Hematopoietic multipotent progenitor cell treated with erythropoietin and hydrocortisone succinate and interleukin-3 and kit ligand, for 17 days (in vitro differentiated cells): Measurements from ENCODE around the gene ISM2.

ENCODE experiments used
- DNase-seq: peaks from one replicate; pipeline ENCODE4 v3.0.0-alpha.2; 2015; ENCODE audit warnings: low spot score

ISM2 gene

DNA sequence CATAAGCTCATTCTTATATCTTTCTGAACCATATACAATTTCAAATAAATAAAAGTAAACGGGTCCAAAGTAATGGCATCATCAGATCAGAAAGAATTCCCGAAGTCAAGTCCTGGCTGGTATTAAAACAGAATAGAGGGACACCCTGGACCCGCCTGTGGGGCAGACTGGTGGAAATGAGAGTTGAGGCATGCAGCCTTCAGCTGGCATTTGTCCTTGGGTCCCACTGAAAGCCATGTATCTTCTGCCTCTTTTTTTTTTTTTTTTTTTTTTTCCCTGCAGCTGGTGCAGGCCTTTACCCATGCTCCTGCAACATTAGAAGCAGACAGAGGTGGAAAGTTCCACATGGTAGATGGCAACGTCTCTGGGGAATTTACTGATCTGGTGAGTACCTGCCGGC is 30.8 kb downstream of the ISM2 start:
- no peak for DNase-seq

DNA sequence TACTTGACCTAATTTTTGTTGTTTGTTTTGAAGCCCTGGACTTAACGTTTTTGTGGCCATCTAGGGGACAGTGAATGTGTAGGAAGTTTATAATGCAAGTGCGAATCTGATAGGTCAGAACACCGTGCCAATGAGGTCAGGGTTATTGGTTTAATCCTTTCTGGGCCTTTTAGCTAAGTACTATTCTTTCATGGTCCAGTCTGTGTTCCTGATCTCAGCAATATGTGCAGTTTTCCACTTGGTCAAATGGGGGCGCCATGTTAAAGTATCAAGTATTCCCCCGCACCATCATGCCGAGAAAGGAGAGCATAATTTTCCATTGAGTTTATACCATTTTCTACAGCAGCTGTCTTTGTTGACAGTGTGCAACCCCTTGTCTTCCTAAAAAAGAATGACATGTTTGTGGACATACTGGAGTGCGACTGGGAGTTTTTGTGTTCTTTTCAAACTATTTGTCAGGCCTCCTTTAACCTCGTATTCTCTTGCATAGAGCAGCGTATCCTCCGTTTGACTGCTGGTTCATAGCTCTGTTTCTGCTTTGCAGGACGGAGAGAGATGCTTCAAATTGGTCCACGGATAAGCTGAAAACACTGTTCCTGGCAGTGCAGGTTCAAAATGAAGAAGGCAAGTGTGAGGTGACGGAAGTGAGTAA is 39.4 kb downstream of the ISM2 start:
- DNase-seq: peak; percentile 72

DNA sequence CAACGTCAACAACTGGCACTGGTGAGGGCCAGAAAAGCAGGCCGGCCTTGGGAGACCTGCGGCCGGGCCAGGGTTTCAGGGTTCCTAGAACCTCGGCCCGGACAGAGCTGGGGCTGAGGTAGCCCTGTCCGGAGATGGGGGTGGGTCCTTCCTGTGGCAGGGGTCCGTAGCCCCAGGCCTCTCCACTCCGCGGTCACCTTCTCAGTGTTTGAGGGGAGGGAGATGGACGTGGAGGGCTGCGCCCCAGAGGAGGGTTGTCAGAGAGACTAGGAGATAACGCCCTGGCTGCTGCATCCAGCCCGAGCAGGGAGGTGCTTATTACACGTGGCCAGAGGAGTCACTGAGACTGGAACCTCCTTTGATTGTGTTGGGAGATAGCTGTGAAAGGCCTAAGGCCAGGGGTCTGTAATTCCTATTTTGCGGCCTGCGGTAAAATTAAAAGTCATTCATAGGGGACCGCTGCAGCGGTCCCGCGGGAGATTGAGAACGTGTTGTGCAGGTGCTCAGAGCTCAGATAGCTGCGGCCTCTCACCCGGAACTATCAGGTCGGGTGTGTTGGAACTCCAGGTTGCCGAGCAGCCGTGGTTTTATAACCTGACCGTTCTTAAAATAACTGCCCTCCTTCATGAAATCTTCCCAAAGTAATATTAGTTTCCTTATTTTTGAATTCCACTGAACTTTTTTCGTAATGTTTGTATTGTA is 40.2 kb downstream of the ISM2 start:
- DNase-seq: peak; percentile 82

DNA sequence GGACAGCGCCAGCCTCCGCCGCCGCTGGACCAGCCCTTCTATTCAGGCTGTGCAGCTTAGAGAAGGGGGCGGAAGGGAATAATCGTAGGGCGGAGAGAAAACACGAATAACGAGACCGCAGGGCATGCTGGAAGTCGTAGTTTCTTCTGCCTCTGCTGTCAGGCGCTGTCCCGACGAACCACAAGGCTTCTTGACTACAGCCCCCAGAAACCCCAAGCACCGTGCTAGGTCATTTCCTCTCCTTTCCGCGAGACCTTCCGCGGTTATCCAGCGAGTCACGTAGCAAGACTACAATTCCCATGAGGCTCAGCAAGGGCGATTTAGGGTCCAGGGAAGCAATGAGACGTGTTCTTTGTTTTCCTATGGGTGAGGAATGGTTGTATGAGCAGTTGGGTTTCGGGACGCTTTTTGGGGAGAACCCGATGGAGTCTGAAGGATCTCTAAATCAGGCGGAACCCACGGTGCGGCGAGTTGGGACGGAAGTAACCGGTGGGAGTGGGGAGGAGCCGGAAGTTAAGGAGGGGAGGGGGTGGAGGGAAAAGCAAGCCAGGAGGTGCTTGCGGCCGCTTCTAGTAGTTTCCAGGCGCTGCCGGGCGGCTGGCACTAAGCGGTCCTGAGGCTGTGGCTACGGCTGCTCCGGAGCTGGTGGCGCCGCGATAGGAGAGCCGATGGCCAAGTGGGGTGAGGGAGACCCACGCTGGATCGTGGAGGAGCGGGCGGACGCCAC is 40.9 kb downstream of the ISM2 start, which contains the start of the genes AHSA1 and VIPAS39:
Gene AHSA1 (plus strand): TSS at position 572 of the 727 bp plus-strand sequence. CDS start 97 bp downstream, at position 669.
Gene VIPAS39 (minus strand): TSS at position 80 of the 727 bp plus-strand sequence. CDS start 3,499 bp downstream, outside the sequence.
- DNase-seq: peak; percentile 98

DNA sequence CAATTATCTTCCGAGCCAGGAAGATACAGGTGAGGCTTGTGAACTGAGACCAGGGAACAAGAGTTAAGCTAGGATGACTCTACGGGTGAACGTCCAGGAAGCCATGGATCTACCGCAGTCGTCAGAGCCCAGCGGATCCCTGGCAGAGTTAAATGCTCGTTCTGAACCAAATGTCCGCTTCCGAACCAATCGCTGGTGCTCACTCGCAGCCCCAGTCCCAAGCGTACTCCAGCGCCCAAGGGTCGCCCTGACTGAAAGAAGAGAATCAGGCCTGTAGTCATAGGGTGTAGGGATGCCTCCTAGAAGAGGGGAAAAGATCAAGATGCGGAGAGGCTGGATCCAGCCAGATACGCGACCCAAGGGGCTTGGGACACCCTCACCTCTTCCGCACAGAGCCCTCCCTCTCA is 41.5 kb downstream of the ISM2 start:
- DNase-seq: no peak

DNA sequence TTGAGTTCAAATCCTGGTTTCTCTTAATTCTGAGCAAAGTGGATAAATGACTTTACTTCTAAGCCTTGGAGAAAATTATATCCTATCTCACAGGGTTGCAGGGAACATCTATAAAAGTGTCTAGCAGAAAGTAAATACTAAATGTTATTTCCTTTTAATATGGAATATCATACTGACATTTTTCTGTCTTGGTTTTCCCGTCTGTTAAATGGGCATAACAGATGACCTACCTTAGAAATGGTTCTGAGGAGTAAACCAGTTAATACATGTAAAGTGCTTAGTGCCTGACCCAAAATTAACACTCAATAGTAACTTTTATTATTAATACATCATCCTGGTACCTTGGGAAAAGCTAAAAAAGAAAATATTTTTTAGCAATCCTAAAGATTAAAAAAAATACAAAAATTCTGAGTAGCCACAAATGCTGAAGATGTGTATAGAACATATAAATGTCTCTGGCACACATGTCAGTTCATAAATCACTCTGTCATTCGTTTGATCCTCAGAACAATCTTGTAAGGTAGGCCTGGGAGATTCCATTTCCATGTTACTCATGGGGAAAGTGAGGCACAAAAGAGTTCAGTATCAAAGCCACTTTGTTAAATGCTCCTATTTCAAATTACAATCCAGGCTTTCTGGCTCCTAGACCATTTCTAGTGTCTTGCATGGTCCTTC is 42.5 kb downstream of the ISM2 start:
- DNase-seq: no peak

DNA sequence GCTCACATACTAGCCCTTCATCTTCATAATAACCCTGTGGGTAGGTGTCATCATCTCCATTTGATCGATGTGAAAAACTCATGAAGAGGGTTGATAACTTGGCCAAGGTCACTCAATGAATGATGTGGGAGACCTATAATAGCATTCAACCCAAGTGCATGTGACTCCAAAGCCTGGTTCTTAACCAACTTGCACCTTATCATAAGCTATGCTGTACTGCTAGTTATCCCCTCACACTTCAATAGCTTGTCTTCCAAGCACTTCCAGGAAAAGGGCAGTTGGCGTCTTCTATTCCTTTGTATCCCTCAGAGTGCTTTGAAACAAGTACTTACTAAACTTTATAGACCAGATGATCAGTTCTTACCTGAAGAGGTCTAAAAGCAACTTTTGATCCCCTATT is 56.4 kb downstream of the ISM2 start:
- no peak for DNase-seq

DNA sequence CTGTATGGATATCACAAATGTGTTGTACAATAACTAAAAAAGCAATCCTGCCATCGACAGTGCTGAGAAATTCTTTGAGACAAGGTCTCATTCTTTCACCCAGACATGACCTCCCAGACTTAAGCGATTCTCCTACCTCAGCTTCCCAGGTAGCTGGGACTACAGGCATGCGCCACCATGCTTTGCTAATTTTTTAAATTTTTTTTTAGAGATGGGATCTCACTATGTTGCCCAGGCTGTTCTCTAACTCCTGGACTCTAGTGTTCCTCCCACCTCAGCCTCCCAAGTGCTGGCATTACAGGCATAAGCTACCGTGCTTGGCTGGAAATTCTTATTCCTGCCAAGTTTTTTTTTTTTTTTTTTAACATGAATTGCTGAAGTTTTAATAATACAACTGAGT is 58.8 kb downstream of the ISM2 start:
- no peak for DNase-seq

DNA sequence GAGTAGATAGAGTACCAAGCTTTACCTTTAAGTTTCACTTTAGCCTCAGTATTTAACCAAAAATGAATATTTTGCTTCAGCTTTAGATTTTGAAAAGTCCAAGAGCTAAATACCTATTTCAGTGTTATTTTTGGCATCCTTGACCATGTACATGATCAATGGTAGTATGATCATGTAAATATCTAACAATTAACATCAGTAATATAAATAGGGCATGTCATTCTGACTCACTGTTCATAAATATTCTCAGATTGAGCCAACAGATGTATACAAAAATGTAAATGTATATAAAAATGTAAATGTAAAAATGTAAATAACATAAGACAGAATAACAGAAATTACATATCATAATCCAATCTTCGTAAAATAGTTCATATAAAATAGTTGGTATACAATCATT is 60.0 kb downstream of the ISM2 start:
- no peak for DNase-seq

DNA sequence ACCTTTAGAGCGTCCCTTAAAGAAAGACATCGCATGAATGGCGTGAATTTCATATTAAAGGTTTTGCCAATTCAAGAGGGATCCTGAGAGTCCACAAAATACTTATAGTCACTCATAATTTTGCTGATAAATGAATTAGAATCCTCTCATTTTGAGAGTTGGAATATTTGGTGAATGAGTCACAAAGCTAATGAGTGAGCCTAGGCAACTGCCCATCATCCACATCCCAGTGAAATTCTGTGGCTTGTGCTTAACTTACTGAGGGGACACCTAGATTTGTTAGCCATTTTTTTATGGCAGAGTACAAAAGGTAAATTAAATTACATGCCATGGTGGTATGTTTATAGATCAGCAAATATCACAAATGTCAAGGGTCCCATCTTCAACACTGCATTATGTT is 62.6 kb downstream of the ISM2 start:
- no peak for DNase-seq

DNA sequence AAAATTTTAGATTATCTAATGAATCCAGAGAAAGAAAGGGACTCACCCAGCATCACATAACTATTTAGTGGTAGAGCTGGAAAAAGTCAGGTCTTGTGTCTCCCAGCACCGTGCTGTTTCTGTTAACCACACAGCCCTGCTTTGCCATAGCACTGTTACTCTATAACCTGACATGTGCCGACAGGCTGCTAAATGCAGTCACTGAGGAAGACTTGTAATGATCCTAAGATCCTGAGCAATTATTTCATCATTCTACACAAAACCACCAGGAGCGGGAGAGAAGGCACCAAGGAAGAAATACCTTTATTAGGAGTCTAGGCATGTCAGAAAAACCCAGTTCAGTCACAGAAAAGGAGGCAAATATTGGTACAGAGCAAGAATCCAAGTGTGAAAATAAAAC is 72.2 kb downstream of the ISM2 start:
- DNase-seq: no peak

DNA sequence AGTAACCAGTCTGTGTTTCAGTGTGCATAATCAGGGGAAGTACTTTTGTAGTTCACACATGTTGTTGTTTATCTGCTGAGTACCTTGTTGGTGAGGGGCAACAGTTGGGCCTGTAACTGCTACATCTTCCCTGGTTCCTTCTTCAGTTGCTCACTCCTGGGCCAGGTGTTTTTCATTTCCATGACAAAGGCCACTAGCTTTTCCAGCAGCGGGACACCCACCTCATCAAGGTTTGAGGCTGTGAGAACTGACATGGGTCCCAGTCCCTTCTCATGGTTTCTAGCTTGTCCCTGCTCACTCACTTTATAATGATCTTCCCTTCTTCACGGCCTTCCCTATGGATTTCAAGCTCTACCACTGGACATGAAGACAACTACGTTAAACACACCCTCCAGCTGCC is 73.8 kb downstream of the ISM2 start:
- no peak for DNase-seq
